Natural killer cell (primary cell): ENCODE data around the gene CHAD. TPM values are rescaled to one million over a fixed set of nuclear protein-coding genes. Genes with fewer than 3 reads are reported as not detected.

Experiments
- ATAC-seq, 3 donors: fragments of 150-1000 bp in 2 of 3; fragments of 200-7000 bp in 1 of 3; cut with Tn5 transposase; 1 replicate in 1 of 3; 2 replicates in 2 of 3; pipeline ENCODE4 v1.10.0; 2021; ENCODE audit warnings: mild to moderate bottlenecking in 2 of 3, moderate library complexity in 2 of 3
- DNase-seq, 2 donors: peaks; one replicate each; pipeline versions ENCODE4 v3.0.0 to v3.0.0-alpha.2; 2013 to 2021; ENCODE audit warnings: mixed read lengths in 1 of 2
- H3K27ac ChIP-seq: one replicate; pipeline ENCODE4 v1.5.1; 2013; ENCODE audit warnings: mild to moderate bottlenecking, low read length
- H3K27me3 ChIP-seq: one replicate; pipeline ENCODE4 v1.6.1; 2013; ENCODE audit warnings: low read length; ENCODE audit not compliant: control insufficient read depth, insufficient read depth
- H3K36me3 ChIP-seq: one replicate; pipeline ENCODE4 v1.6.1; 2013; ENCODE audit warnings: low read length; ENCODE audit not compliant: control insufficient read depth, insufficient read depth
- H3K4me1 ChIP-seq: one replicate; pipeline ENCODE4 v1.6.1; 2013; ENCODE audit warnings: low read length; ENCODE audit not compliant: control insufficient read depth, insufficient read depth
- H3K4me3 ChIP-seq: one replicate; pipeline ENCODE4 v1.5.1; 2013; ENCODE audit warnings: low read length
- H3K9me3 ChIP-seq: one replicate; pipeline ENCODE4 v1.6.1; 2013; ENCODE audit warnings: low read length; ENCODE audit not compliant: control insufficient read depth, insufficient read depth
- H3K27ac Mint-ChIP-seq, 2 donors: one replicate each; pipeline ENCODE4 v1.8.0; 2022; ENCODE audit warnings: mild to moderate bottlenecking in 2 of 2, mixed read lengths in 2 of 2, moderate library complexity in 1 of 2
- H3K27me3 Mint-ChIP-seq, 2 donors: one replicate each; pipeline ENCODE4 v1.8.0; 2022; ENCODE audit warnings: low read depth in 2 of 2, mixed read lengths in 2 of 2
- H3K36me3 Mint-ChIP-seq: one replicate; pipeline ENCODE4 v1.8.0; 2022; ENCODE audit warnings: mixed read lengths
- H3K4me1 Mint-ChIP-seq, 2 donors: one replicate each; pipeline ENCODE4 v1.8.0; 2022; ENCODE audit warnings: mixed read lengths in 2 of 2
- H3K4me3 Mint-ChIP-seq: one replicate; pipeline ENCODE4 v1.8.0; 2022; ENCODE audit warnings: mild to moderate bottlenecking, moderate library complexity, mixed read lengths
- H3K9me3 Mint-ChIP-seq, 2 donors: one replicate each; pipeline ENCODE4 v1.8.0; 2022; ENCODE audit warnings: mixed read lengths in 2 of 2
- WGBS: methylation state at CpG from one replicate; pipeline ENCODE4 v1.1.7; 2013; ENCODE audit warnings: missing lambda C conversion rate; ENCODE audit not compliant: insufficient coverage; 5-methylcytosine and 5-hydroxymethylcytosine counted together
- intact Hi-C: fragments of 100-400 bp; cut with micrococcal nuclease; formaldehyde crosslinking; loops from one replicate; pipeline ENCODE4 v1.14.2; 2022
- total RNA-seq, 4 donors: library from RNA; stranded (reverse); fragments of 120-200 nt in 1 of 4; gene quantifications; one replicate each; pipeline versions ENCODE4 v1.2.3 to v1.2.4, GENCODE V29; 2013 to 2022
- TF ChIP-seq, protein P1 (sequence below): fragments of 200-600 bp; IDR thresholded peaks from one replicate; pipeline ENCODE4 v1.8.0; 2022; ENCODE audit warnings: antibody characterized with exemption

Gene CHAD
- total RNA-seq, 3 donors from 2014 or later (not counting 1 experiment from before 2014, with no cell fraction given) = 0.60 TPM; not detected in 2

DNA sequence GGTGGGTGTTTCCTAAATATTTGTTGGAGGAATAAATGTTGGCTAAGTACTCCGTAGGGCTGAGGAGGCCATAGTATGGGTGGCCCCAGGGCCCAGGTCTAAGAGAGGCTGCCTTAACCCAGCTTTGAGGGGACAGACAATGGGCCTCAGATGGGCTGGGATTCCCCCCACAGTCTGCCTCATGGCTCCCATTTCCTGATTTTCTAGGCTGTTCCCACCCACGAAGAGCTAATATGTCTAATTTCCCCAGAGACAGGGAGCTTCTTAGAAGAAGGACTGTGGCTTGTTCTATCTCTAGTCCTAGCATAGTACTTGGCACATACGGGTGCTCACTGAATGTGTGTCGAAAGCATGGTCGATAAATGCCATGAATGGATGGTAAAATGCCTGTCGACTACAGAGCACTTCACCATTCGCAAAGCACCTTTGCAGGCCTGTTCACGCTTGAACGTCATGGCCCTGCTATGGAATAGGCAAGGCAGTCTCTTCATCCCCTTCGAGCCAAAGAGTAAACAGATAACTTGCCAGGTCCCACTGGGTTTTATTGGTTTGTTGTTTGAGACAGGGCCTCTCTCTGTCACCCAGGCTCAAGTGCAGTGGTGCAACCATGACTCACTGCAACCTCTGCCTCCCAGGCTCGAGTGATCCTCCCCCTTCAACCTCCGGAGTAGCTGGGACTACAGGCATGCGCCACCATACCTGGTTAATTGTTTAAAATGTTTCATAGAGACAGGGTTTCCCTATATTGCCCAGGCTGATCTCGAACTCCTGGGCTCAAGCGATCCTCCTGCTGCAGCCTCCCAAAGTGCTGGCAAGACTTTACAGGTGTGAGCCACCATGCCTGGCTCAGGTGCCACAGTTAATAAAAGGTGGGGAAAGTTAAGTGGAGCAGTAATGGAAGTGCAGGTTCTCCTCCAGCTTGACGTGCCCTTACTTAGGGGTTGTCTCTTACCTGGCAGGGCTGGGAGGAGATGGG is 9.7 kb downstream of the CHAD start:
- WGBS = 84% methylated on average over 16 of the region's 16 CpGs
- TF ChIP-seq, protein P1, sequence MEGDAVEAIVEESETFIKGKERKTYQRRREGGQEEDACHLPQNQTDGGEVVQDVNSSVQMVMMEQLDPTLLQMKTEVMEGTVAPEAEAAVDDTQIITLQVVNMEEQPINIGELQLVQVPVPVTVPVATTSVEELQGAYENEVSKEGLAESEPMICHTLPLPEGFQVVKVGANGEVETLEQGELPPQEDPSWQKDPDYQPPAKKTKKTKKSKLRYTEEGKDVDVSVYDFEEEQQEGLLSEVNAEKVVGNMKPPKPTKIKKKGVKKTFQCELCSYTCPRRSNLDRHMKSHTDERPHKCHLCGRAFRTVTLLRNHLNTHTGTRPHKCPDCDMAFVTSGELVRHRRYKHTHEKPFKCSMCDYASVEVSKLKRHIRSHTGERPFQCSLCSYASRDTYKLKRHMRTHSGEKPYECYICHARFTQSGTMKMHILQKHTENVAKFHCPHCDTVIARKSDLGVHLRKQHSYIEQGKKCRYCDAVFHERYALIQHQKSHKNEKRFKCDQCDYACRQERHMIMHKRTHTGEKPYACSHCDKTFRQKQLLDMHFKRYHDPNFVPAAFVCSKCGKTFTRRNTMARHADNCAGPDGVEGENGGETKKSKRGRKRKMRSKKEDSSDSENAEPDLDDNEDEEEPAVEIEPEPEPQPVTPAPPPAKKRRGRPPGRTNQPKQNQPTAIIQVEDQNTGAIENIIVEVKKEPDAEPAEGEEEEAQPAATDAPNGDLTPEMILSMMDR = no peak
- ATAC-seq (no peak), DNase-seq (no peak)
- Mint-ChIP-seq H3K4me1 (no peaks in the 10 kb centered on the region), H3K9me3 (no peaks in the 10 kb centered on the region), H3K4me3 (no peak overlapping the region), H3K27me3 (no peaks in the 10 kb centered on the region), H3K36me3 (no peaks in the 10 kb centered on the region), H3K27ac (no peak overlapping the region)
- Histone ChIP-seq H3K9me3 (no peaks in the 10 kb centered on the region), H3K4me1 (no peaks in the 10 kb centered on the region), H3K27ac (no peak overlapping the region), H3K4me3 (no peak overlapping the region), H3K27me3 (no peaks in the 10 kb centered on the region), H3K36me3 (no peaks in the 10 kb centered on the region)
- intact Hi-C loops = no loop called here

DNA sequence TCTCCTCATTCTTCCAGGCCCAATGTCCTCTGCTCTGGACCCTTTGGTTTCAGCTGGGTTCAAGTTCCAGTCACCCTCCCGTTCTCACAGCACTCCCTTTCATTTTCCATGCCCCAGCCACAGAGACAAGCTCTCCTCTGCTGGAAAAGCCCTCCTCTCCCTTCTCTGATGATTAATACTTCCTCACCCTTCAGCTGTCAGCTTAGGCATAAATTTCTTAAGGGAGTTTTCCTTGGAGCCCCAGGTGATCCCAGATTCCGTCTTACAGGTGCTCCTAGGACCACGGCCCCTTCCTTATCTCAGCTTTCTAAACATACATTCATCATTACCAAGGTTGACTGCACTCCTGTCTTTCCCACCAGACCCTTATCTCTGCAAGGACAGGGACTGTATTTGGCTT is 10.4 kb downstream of the CHAD start:
- Histone ChIP-seq H3K4me1 (no peaks in the 10 kb centered on the region), H3K4me3 (no peak overlapping the region), H3K27me3 (no peaks in the 10 kb centered on the region), H3K27ac (no peak overlapping the region), H3K9me3 (no peaks in the 10 kb centered on the region), H3K36me3 (no peaks in the 10 kb centered on the region)
- H3K27ac Mint-ChIP-seq = no peak overlapping the region
- no peak for DNase-seq
- no peaks in the 10 kb centered on the region for H3K9me3 Mint-ChIP-seq
- no peaks in the 10 kb centered on the region for H3K27me3 Mint-ChIP-seq
- H3K4me1 Mint-ChIP-seq = no peaks in the 10 kb centered on the region
- H3K36me3 Mint-ChIP-seq = no peaks in the 10 kb centered on the region
- no peak overlapping the region for H3K4me3 Mint-ChIP-seq
- intact Hi-C loops = no loop called here
- 72% methylated on average over 3 of the region's 3 CpGs for WGBS
- TF ChIP-seq, protein P1 = no peak
- no peak for ATAC-seq

DNA sequence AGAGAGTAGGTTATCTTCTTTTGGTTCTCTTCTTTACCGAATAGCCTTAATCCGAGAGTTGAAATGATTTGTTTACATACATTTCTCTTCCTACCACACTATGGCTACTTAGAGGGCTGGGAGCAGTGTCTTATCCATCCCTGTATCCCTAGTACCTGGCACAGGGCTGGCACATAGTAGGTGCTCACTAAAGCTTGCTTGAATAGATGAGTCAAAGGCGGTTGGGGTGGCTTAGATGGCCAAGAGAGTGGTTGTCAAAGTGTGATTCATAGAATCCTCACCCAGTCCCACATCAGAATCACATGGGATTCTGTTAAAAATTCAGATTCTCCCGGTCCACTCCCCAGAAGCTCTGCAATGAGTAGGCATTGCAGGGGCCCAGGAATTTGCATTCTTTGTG is 11.1 kb downstream of the CHAD start:
- H3K36me3 Mint-ChIP-seq = no peaks in the 10 kb centered on the region
- 89% methylated on average over 2 of the region's 4 CpGs for WGBS

More for the DNA sequence above, 11.1 kb downstream of the CHAD start:
- H3K27me3 Mint-ChIP-seq = no peaks in the 10 kb centered on the region
- no peak for ATAC-seq
- H3K9me3 Mint-ChIP-seq = no peaks in the 10 kb centered on the region
- H3K9me3 ChIP-seq = no peaks in the 10 kb centered on the region
- TF ChIP-seq, protein P1 = no peak
- no peaks in the 10 kb centered on the region for H3K36me3 ChIP-seq
- peaks cover 0 to 4% of the 10 kb centered on the region in 2 donors for H3K4me1 Mint-ChIP-seq
- no peak overlapping the region for H3K27ac ChIP-seq
- H3K4me3 ChIP-seq = no peak overlapping the region
- no peak overlapping the region for H3K27ac Mint-ChIP-seq
- no peaks in the 10 kb centered on the region for H3K27me3 ChIP-seq
- H3K4me1 ChIP-seq = no peaks in the 10 kb centered on the region
- intact Hi-C loops = no loop called here
- no peak for DNase-seq
- H3K4me3 Mint-ChIP-seq = no peak overlapping the region
